HCT116 (cell line): ENCODE measurements around the gene PRCP.

Experiments
- CTCF ChIP-seq, 3 experiments: fragments of 200-600 bp in 1 of 3; sonication (generic) in 1 of 3; IDR thresholded peaks in 2 of 3; conservative IDR thresholded peaks in 1 of 3; 2 replicates each; pipeline ENCODE4 v1.5.1; 2012 to 2017; ENCODE audit warnings: low read depth in 2 of 3, low read length in 2 of 3, antibody characterized with exemption in 1 of 3, borderline replicate concordance in 1 of 3, control low read depth in 1 of 3, mild to moderate bottlenecking in 1 of 3, mixed read lengths in 1 of 3, mixed run types in 1 of 3, moderate library complexity in 1 of 3; ENCODE audit not compliant: insufficient read depth in 1 of 3
- EZH2 ChIP-seq: fragments of 200-600 bp; sonication (generic); IDR thresholded peaks from 2 replicates; pipeline ENCODE4 v1.6.1; 2017; ENCODE audit warnings: antibody characterized with exemption, mixed run types
- MAX ChIP-seq: IDR thresholded peaks from 2 replicates; pipeline ENCODE4 v1.6.1; 2012
- POLR2A ChIP-seq: IDR thresholded peaks from 2 replicates; pipeline ENCODE4 v1.7.0; 2011; ENCODE audit warnings: borderline replicate concordance; ENCODE audit not compliant: insufficient read depth, insufficient read length; ENCODE audit errors: extremely low read depth
- POLR2AphosphoS5 ChIP-seq: IDR thresholded peaks from 2 replicates; pipeline ENCODE4 v1.6.1; 2011; ENCODE audit warnings: mild to moderate bottlenecking, low read depth, low read length, moderate library complexity
- RAD21 ChIP-seq: IDR thresholded peaks from 2 replicates; pipeline ENCODE4 v1.6.1; 2012; ENCODE audit warnings: low read depth, mild to moderate bottlenecking
- SIN3A ChIP-seq: IDR thresholded peaks from 2 replicates; pipeline ENCODE4 v1.6.1; 2012; ENCODE audit warnings: low read depth
- SP1 ChIP-seq: IDR thresholded peaks from 2 replicates; pipeline ENCODE4 v1.6.1; 2012; ENCODE audit warnings: low read depth
- SRF ChIP-seq: IDR thresholded peaks from 2 replicates; pipeline ENCODE4 v1.6.1; 2012; ENCODE audit warnings: low read depth
- TCF7L2 ChIP-seq: IDR thresholded peaks from 2 replicates; pipeline ENCODE4 v1.7.0; 2011; ENCODE audit warnings: borderline replicate concordance, inconsistent platforms; ENCODE audit not compliant: insufficient read depth, insufficient read length; ENCODE audit errors: extremely low read depth
- ZFX ChIP-seq: fragments of 450-650 bp; IDR thresholded peaks from 2 replicates; pipeline ENCODE4 v1.6.1; 2017
- ZNF274 ChIP-seq: fragments of 200-500 bp; sonication (Bioruptor generic); IDR thresholded peaks from 2 replicates; pipeline ENCODE4 v1.6.1; 2014; ENCODE audit warnings: mild to moderate bottlenecking, low read depth, low read length, inconsistent platforms
- TF ChIP-seq, protein P1 (sequence below): IDR thresholded peaks from 2 replicates; pipeline ENCODE4 v1.6.1; 2012; ENCODE audit warnings: low read depth
- TF ChIP-seq, protein P2 (sequence below): IDR thresholded peaks from 2 replicates; pipeline ENCODE4 v1.6.1; 2012

- peak; percentile 53; the same call in 1 of the 2 replicates for TF ChIP-seq MAX
- peak; percentile 62 to 75 (median 73) for TF ChIP-seq CTCF (IDR thresholded peaks at IDR 0.05 in 2 of 3, conservative IDR thresholded peaks at IDR 0.05 in 1 of 3; ENCODE audit: borderline replicate concordance in 1 of 3, insufficient read depth in 1 of 3, low read depth in 2 of 3, low read length in 2 of 3)
- TF ChIP-seq SRF: no peak
- no peak for TF ChIP-seq POLR2AphosphoS5
- no peak for TF ChIP-seq POLR2A
- TF ChIP-seq, protein P1, sequence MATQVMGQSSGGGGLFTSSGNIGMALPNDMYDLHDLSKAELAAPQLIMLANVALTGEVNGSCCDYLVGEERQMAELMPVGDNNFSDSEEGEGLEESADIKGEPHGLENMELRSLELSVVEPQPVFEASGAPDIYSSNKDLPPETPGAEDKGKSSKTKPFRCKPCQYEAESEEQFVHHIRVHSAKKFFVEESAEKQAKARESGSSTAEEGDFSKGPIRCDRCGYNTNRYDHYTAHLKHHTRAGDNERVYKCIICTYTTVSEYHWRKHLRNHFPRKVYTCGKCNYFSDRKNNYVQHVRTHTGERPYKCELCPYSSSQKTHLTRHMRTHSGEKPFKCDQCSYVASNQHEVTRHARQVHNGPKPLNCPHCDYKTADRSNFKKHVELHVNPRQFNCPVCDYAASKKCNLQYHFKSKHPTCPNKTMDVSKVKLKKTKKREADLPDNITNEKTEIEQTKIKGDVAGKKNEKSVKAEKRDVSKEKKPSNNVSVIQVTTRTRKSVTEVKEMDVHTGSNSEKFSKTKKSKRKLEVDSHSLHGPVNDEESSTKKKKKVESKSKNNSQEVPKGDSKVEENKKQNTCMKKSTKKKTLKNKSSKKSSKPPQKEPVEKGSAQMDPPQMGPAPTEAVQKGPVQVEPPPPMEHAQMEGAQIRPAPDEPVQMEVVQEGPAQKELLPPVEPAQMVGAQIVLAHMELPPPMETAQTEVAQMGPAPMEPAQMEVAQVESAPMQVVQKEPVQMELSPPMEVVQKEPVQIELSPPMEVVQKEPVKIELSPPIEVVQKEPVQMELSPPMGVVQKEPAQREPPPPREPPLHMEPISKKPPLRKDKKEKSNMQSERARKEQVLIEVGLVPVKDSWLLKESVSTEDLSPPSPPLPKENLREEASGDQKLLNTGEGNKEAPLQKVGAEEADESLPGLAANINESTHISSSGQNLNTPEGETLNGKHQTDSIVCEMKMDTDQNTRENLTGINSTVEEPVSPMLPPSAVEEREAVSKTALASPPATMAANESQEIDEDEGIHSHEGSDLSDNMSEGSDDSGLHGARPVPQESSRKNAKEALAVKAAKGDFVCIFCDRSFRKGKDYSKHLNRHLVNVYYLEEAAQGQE: no peak
- TF ChIP-seq ZNF274: no peak
- no peak for TF ChIP-seq SP1
- TF ChIP-seq, protein P2, sequence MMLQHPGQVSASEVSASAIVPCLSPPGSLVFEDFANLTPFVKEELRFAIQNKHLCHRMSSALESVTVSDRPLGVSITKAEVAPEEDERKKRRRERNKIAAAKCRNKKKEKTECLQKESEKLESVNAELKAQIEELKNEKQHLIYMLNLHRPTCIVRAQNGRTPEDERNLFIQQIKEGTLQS: no peak
- TF ChIP-seq ZFX: no peak
- TF ChIP-seq RAD21: peak; percentile 66
- no peak for TF ChIP-seq EZH2
- no peak for TF ChIP-seq SIN3A
- TF ChIP-seq TCF7L2: no peak
Measured at GRCh38 chr11:82864268-82864667, 36.0 kb downstream of the PRCP start.
